Non-pigmented ciliary epithelial cell (primary cell): ENCODE measurements around the gene PEAR1.

ENCODE experiments used
- DNase-seq: peaks from one replicate; pipeline ENCODE4 v3.0.0-alpha.2; 2010; ENCODE audit warnings: low read depth

PEAR1 gene, protein sequence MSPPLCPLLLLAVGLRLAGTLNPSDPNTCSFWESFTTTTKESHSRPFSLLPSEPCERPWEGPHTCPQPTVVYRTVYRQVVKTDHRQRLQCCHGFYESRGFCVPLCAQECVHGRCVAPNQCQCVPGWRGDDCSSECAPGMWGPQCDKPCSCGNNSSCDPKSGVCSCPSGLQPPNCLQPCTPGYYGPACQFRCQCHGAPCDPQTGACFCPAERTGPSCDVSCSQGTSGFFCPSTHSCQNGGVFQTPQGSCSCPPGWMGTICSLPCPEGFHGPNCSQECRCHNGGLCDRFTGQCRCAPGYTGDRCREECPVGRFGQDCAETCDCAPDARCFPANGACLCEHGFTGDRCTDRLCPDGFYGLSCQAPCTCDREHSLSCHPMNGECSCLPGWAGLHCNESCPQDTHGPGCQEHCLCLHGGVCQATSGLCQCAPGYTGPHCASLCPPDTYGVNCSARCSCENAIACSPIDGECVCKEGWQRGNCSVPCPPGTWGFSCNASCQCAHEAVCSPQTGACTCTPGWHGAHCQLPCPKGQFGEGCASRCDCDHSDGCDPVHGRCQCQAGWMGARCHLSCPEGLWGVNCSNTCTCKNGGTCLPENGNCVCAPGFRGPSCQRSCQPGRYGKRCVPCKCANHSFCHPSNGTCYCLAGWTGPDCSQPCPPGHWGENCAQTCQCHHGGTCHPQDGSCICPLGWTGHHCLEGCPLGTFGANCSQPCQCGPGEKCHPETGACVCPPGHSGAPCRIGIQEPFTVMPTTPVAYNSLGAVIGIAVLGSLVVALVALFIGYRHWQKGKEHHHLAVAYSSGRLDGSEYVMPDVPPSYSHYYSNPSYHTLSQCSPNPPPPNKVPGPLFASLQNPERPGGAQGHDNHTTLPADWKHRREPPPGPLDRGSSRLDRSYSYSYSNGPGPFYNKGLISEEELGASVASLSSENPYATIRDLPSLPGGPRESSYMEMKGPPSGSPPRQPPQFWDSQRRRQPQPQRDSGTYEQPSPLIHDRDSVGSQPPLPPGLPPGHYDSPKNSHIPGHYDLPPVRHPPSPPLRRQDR

DNA sequence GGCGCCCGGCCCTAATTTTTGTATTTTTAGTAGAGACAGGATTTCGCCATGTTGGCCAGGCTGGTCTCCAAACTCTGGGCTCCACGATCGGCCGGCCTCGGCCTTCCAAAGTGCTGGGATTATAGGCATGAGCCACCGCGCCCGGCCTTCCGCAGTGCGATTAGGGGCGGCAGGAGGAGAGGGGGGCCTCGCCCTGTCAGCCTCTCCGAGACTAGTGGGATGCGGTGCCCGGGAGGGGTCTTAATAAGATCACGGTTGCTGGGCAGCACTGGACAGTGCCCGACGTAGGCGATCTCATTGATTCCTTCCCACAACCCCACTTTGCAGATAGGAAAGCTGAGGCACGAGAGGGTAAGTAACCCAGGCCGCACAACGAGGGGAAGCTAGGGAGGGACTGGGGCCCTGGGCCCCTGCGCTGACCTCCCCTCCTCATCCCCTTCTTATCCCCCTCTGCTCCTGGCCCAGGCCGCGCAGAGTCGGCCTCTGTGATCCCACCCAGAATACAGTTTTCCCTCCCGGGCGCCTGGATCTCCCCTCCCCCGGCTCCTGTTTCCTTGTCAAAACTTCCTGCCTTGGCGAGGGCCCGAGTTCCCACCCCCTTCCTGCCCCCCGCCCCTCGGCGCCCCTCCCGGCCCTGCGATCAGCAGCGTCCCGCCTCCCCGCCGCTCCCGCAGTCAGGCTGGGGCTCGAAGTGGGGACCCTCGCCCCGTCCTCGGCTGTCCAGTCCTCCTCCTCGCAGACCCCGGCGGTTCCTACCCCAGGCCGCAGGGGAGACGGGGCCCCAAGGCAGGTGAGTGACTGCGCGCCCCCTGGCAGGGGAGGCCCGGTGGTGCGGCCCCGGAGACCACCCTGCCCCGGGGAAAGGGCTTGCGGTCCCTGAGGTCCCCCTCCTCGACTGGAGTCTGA, at the start of gene PEAR1:
PEAR1 (plus strand) TSS at position 671 of the 906 bp plus-strand sequence. CDS start 10,209 bp downstream, outside the sequence.
- DNase-seq, result no peak

DNA sequence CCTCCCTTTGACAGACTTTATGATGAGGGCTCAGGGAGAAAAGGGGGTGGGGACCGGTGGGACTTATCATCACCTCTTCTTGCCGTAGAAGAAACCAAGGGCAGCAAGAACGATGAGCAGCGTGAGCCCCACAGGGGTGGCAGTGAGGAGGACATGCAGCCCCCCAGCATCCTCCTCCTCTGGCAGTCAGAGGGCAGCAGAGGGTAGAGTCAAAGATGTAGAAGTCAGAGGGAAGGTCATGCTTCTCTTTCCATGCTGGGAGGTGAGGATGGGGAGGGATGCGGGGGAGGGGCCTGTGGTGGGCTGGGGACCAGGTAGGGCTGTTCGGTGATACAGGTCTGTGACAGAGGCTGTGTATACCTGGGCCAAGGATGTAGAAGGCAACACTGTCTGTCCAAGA, 49.4 kb upstream of the PEAR1 start:
- no peak for DNase-seq

DNA sequence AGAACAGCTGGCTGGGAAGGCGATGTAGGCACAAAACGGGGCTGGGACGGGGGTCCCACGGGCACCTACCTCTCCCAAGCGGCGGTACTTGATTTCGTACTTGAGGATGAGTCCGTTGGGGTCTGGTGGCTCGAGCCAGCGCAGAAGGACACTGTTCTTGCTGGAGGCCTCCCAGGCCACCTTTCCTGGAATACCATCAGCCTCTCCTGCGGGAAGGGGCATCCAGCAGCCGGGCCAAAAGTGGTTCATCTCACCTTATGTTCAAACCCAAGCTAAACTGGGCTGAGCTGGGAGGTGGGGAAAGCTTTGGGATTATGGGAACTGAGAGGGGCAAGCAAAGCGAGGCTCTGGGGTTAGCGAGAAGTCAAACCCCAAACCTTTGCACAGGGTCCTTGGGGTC, 48.9 kb upstream of the PEAR1 start:
- DNase-seq, result no peak

DNA sequence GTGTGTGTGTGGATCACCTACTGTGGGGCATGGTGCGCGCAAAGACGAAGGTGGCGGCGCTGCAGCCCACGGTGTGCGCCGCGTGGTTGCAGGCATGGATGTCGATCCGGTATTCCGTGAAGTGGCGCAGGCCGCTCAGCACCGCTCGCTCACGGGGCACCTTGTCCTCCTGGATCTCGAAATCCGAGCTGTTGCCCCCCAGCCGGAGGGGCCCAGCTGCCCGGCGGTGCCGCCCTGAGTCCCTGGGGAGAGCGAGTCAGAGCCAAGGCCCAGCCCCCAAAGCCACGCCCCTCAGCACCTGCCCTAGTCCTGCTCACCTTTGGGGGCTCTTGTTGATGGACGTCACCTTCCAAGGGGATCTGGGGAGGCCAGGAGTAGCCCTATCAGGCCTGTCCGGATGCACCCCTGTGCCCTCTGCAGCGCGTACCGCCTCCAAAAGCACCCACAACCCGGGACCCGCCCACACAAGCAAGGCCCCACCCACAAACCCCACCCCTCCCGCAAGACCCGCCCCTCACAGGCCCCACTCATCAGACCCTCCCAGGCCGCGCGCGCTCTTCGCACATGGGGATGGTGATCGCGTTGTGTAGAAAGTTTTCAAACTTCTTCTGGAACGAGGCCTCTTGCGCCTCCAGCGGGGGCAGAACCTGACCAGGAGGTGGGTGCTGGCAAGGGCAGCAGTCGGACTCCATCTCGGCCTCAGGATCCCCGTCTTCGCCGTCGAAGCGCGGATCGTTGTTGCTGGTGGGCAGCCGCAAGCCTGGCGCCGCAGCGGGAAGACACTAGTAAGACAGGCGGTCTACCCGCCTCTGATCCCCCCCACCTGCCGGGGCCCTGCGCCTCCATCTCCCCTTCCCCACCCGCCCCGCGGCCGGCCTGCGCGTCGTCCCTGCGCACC, 48.2 kb upstream of the PEAR1 start:
- DNase-seq, result no peak

DNA sequence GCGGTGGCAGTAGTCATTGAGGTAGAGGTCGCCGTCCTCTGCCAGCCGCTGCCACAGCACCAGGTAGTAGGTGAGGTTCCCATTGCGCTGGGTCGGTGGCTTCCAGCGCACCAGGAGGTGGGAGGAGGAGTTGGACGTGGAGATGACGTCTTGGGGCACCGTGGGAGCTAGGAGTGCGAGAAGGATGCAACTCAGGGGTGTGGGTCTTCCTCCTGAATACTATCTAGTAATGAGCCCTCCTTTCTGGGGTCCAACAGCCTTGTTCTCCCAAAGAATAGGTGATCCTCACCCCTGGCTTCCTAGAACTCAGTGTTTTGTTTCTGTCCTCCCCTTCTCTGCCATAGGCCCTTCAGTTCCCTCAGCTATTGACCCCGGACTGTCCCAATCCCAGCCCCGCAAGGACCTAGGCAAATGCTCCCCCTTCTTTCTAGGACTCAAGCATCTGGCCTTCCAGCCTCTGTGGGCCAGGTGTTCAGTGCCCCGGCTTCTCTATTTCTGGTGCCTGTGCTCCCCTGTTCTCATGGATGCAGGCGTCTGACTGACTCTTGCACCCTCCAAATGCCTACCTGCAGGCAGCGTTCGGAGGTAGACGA, 47.5 kb upstream of the PEAR1 start:
- no peak for DNase-seq

DNA sequence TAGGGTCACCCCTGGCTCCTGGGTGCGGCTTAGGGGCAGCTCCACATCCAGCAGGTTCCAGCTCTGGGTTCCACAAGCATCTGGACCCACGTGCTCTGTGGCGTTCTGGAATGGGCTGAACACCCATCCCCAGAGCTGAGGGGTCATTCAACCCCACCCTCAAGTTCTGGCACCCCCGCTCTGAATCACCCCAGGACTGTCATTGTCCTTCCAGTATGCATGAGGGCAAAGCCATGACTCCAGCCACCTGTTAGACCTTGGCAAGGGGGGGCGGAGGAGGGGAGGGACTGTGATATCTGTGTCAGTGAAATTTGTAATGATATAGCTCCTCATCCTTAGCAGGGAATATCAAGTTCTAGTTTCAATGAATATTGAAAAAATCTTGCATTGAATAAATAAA, 46.9 kb upstream of the PEAR1 start:
- no peak for DNase-seq

DNA sequence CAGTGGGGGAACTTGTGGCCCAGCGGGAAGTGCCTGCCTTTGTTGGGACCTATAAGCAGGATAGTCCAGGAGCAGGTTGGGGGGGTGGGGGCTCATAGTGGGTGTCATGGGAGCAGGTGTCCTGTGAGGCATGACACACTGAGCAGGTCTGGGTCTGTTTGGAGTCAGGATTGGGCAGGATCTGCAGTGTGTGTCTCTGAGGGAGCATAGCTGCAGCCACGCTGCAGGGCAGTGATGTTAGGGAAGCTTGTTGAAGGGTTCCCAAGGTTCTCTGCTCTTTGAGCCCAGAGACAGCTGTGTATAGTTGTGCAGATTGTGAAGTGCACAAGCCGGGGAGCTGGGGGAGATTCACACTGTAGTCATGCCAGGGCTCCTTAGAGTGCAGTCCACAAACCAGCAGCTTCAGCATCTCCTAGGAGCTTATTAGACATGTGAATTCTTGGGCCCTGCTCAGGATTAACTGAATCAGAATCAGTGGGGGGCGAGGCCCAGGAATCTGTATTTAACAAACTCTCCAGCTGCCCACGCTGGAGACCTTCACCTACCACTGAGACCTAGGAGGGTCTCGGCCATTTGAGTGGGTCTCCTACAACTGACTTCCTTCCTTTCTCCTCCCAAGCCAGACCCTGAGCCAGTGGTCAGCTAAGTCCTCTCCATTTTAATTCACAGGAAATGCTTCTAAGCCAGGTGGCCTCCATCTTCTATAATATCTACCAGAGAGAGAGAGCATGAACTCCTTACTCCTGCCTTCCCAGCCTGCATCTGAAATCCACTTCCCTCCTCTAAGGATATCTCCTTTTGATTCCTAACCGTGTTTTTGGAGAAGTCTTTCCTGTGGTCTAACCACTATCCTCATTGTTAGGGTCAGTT, 45.7 kb upstream of the PEAR1 start:
- no peak for DNase-seq

DNA sequence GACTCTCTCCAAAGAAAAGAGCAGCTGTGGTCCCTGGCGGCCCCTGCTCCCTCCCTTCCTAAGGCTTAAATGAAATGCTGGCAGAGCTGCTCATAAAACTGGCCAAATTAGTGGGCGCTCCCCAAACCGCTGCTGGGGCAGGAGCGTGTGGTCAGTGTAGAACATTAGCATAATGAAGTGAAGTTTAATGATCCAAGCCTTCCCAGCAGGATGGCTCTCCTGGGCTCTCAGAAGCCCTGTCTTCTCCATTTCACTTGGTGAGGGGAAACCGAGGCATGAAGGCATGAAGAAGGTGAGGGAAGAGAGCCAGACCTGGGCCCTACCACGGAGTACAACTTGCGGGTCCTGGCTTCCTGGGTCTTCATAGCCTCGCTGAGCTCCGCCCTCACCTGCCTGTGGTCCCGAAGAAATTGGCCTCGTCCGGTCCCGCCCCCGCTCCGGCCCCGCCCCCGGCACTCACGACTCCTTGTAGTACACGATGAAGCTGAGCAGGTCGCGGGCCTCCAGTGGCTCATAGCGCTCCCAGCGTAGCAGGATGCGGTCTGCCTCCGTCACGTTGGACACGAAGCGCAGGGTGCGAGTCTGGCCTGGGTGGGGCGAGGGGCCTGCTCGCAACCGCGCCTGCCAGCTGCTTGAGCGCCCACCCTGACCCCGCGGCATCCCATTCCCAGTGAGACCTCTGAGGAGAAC, 44.9 kb upstream of the PEAR1 start:
- DNase-seq, result no peak

DNA sequence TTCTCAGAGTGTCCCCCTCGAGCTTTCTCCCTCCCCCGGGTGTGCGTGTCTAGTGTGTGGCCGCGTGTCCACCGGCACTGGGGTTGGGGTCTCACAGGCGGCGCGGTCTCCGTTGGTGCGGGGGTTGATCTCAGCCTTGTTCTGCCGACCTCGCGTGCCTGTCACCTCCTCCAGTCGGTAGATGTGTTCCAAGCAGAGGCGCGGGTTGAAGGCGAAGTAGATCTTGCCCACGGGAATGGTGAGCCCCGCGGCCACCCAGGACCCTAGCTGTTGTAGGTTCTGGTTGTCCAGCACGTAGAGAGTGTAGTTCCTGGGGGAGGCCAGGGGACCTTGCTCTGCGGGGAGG, 44.4 kb upstream of the PEAR1 start:
- no peak for DNase-seq

DNA sequence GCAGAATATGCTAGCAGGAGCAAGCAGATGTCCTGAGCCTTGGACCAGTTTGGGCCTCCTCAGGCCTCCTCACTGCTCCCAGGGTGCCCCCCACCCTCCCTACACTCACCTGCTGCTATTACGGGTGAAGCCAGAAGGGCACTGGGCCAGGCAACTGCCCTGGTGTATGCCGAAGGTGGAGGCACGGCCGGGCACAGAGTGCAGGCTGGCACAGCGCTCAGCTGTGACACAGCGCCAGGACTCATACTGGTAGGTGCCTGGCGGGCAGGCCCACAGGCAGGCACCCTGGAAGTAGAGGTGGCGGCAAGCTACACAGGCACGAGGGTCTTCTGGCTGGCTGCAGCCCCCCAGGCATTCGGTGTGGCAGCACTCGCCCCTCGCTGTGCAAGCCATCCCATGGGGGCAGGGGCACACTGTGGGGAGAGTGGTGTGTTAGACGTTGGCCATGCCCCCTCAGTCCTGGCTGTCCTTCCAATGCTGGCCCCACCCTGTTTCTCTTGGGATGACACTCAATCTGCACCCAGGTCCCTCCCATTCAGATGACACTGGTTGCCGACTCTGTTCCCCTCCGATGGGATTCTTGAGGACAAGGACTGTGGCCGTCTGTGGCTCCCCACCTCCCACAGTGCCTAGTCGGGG, 41.6 kb upstream of the PEAR1 start:
- no peak for DNase-seq

DNA sequence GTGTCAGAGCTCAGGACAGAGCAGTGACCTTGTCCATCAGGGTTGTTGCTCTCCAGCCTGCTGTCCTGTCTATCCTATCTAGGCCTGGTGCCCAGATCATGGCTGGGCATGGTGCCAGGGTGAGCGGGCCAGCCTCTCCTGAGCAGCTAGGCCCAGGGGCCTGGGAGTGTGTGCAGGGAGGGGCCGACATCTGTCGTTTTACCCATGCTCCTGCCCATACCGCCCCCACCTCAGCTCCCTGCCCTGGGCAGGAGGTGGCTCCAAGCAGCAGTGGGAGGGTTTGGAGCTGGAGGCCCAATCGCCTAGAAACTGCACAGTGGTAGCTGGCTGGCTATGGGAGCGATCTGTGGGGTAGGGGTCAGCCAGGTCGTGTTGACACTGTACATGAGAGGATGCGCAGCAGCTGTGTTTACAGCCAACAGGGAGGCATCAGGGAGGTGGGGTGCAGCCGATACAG, 41.1 kb upstream of the PEAR1 start:
- no peak for DNase-seq

DNA sequence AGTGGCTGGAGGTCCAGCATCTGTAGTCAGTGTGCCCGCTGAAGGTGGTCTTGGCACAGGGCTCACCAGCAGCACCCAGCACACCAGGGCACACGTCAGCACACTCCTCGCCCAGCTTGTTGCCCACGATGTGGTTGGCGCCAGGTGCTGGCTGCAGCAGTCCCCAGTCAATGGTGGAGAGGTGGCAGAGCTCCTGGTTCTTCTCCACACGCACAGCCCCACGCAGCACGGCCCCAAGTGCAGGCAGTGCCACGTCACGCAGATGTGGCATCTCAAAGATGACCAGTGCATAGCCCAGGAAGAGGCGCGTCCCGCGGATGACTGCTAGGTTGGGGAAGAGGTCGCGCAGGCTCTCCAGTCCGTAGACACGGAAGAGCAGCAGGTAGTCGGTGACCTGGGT, 39.8 kb upstream of the PEAR1 start:
- no peak for DNase-seq

DNA sequence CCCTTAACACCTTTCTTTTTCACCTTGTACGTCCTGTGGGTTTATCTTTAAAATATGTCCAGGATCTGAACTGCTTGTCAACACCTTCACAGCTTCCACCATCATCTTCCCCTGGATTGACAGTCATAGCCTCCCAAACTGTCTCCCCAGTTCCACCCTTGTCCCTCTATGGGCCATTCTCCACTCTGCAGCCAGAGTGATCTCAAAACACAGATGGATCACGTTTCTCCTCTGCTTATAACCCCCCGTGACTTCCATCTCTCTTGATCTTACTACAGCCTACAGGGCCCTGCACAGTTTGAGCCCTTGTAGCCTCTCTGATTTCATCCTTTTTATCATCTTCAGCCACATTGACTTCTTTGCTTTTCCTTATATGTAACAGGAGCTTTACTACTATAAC, 38.9 kb upstream of the PEAR1 start:
- no peak for DNase-seq

DNA sequence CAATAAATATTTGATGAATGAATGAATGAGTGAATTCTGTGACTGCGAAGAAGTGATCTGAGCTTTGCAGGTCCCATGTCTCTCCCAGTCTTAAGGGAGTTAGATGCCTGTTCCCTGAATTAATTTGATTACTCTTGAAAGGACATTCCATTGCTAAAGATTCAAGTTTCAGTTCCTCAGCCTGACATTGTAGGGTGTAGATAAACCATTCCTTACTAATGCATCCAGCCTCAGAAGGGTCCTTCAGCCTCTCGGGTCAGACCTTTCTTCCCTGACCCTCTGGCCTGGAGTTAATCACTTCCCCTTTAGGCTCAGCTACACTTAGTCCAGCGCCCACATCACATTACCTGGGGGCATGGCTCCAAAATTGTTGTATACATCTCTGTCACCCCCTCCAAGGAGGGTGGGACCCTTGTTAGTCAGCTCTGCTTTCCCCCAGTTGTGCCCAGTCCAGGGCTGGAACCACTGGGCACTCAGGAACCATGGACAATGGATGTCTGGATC, 37.2 kb upstream of the PEAR1 start:
- no peak for DNase-seq

DNA sequence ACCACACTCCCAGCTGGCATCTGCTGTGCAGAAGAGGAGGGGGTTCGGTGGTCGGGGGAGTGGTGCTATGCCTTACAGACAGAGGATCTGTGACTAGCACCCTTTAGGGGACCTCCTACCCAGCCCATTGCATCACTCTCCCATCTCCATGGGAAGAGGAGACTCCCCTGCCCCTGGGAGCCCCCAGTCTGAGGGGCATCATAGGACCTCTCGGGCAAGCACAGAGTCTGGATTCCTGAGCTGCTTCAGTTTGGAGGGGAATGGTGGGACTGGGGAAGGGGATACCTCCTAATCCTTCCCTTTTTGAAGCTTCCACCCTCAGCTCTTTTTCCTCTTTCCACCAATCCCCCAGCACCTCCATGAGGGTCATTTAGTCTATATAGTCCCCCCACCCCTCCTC, 36.0 kb upstream of the PEAR1 start:
- no peak for DNase-seq

DNA sequence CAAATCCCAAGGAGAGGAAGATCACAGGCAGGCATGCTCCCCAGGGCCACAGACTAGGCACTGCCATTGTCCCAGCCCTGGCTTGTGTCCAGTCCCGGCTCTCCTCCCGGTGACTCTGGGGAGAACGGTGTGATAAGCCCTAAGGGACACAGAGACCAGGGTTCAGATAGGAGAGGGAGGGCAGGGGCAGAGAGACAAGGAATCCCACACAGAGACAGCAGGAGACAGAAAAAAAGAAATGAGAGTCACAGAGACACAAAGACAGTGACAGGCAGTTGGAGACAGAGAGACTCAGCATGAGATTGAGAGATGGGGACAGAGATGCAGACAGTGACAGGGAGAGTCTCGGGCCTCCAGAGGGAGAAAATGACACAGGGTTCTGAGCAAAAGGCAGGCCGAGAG, 35.0 kb upstream of the PEAR1 start:
- no peak for DNase-seq

DNA sequence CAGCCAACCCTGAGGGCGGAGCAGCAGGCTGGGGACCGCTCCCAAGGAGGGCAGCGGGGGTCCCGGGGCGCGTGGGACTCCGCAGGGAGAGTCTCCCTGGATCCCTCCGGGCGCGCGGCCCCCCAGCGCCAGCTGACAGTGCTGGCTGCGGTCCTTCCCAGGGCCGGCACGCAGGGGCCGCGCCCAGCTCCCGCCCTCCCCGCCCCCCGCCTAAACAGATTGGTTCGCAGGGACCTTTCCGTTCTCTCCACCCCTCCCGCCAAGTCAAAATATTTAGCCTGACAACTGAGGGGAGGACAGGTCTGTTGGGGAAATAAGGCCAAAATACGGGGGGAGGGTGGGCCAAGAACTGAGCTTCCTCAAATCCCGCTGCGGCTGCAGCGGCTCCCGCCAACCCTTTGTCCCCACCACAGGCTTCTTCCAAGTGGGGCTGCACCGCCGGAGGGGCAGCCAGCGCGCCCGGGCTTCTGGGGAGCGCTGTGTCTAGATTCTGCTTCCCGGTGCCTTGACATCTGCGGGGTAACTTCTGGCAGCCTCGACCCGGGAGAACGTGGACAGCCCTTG, 34.5 kb upstream of the PEAR1 start, which contains the start of gene INSRR:
INSRR (minus strand) TSS at position 159 of the 564 bp plus-strand sequence. CDS start 496 bp downstream, outside the sequence.
- DNase-seq, result no peak
